ENCODE results near the gene SCRN2.

The SCRN2 gene

DNA sequence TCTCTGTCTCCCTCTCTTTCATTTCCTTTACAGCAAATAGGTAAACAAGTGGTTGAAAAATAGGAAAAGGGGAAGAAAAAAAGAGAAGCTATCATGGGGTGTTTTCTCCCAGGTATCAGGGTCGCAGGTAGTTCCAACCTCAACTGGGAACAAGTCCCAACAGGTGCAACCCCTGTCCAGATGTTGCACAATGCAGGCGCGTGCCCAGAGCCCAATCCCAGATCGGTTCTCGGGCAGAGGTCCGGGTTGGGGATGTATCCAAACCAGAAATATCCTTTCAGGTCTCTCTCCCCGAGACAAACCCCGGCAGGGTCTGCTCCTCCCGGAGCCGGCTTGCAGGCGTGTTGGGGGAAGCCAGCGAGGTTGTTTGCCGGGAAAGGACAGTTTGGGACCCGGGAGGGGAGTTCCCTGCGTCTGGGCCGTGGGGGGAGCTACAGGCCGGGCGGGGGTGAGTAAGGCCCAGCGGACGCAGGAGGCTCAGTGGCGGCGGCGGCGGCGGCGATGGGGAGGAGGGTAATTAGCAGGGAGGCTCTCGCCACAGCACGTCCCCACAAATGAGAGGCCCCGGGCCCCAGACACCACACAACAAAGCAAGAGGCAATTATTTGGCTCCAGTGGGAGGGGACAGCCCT, 31.1 kb upstream of the SCRN2 start:
- no peak for DNase-seq (ENCODE audit: low read depth)

DNA sequence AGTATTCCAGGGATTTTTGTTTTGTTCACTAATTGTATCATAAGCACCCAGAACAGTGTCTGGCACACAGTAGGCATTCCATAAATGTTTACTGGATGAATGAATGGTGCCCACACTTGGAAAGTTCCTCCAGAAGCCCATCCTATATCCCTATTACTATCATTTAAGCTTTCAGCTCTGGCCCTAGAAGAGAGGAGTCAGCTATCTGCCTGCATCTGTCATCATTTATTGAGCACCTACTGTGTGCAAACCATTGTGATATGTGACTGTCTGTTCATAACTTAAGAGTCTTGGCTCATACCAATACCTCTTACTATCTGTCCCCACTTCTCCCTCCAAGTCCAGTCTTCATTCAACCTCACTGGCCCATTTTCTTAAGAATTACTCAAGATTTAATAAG, 30.0 kb upstream of the SCRN2 start:
- DNase-seq (ENCODE audit: low read depth) = no peak

DNA sequence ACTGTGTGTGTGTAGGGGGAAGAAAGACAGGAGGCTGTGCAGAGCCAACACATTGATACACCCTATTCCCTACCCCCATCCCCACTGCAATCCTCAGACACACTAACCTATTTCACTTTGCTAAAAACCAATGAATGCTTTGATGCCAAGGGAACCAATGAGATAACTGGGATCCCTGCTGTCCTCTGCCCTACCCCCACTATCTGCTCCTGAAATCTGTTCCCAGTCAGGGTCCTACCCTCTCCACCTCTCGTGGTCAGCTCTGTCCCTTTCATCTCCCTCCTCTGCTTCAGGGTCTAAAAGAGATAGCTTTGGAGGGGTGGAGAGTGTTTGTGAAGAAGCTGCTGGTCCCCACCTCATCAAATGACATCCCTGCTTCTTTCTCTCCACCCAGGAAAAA, 29.0 kb upstream of the SCRN2 start:
- no peak for DNase-seq (ENCODE audit: low read depth)

DNA sequence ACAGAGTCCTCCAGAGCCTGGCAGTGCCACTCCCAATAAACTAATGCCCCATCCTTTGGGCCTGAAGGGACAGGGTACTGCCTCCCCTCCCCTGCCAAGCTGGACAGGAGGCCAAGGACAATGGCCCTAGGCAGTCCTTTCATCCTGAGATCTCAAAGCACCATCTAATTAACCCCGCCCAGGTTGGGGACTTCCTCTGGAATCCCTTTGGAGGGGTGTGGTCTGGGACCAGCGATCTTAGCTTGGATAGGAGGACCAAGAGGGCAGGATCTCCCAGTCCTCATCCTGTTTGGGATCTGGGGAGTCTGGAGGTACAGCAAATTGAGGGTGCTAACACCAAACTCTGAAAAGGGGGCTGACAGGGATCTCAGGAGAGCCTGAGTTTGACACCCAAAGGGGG, 28.0 kb upstream of the SCRN2 start:
- DNase-seq (ENCODE audit: low read depth) = no peak

DNA sequence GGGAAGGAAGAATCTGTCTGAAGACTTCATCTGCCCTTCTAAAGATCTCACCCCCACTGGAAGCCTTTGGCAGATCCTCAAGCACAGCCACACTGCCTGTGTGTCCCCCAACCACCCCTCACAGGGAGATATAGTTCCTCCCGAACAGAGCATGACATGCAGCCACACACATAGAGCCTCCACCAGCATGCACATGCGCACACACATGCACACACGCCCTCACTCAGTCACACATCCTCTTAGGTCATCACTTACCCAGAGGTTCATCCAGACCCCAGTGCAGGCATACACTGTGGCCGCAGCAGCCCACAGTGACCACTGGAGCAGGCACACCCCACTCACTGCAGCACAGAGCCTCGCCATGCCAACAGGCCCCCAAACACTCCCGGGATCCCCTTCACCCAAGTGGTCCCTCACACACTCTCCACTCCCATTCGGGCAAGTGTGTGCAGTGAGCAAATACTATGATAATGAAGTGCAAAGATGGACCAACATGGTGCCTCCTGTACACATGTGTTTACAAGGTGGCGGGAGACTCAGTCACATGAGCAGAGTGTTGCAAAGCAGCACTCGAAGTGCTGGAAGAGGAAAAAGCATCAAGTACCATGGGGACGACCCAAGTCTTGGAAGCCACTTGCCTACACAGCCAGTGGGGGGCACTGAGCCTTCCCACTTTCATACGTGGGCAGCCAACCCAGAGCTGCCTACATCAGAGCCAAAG, 26.9 kb upstream of the SCRN2 start:
- no peak for DNase-seq (ENCODE audit: low read depth)

DNA sequence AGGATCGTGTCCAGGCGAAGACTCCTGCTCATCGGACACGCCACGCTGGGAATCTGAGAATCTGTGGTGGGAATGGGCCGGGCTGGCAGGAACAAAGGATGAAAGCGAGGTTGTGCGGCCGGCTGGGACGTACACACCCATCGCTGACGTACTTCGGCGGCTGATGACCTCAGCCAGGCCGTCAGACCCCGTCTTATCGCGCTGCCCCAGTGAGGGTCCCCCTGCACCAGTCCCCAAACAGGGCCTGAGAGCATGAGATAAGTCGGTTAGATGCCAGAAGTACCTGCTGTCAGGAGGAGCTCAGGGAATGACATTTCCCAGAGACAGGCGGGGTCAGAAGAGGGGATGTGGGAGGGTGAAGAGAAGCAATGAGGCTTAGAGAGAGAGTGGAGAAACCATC, 25.9 kb upstream of the SCRN2 start:
- no peak for DNase-seq (ENCODE audit: low read depth)

DNA sequence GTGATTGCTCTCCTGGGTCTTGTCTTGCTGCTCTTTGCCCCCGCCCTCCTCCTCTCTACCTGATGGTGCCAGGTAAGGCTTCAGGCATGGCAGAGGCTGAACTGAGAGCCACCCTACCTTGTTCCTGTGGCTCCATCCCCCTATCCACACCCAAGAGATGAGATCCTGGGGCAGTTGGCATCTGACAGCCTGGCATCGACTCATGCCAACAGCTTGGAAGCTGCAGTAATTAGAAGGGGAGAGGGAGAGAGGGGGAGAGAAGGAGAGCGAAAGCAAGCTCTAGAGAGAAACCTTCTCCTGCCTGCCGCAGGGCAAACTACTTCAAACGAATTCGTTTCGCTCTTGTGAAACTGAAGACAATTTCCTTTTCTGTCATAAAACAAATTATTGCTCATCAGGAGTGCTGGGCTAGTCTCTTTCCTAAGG, 23.7 kb upstream of the SCRN2 start:
- no peak for DNase-seq (ENCODE audit: low read depth)

DNA sequence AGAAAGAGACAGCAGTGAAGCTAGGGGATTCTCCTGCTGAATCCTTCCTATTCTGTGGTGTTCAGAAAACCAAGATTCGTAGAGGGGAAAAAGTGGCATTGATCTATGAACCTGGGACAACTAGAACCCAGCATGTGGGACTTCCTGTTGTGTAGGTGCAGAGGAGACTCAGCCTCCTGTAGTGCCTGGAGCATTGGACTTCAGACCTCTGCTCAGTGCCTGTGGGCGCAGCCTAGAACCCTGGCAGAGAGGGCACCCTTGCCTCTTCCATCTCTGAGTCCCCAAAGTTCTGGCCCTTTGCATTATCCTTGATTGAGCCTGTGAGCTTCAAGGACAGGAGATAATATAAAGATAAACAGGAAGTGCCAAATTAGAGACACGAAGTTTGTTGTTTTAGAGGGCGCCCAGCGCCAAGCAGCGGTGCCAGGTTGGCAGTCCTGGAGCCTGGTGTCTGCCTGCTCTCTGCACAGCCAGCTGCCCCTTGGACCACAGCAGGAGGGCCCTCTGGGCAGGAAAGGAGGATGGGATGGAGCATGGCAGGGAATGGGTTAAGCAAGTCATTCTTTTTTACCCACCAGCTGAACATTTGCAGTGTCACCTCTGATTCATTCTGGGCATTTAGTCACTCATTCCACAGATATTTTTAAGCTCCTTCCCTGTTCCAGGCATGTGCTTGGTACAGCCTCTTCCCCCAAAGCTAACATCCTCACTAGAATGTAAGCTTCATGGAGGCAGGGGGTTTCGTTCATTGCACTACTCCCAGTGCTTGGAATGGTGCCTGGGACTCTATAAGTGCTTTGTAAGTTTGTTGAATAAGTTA, 21.8 kb upstream of the SCRN2 start:
- DNase-seq (ENCODE audit: low read depth) = peak; percentile 29

DNA sequence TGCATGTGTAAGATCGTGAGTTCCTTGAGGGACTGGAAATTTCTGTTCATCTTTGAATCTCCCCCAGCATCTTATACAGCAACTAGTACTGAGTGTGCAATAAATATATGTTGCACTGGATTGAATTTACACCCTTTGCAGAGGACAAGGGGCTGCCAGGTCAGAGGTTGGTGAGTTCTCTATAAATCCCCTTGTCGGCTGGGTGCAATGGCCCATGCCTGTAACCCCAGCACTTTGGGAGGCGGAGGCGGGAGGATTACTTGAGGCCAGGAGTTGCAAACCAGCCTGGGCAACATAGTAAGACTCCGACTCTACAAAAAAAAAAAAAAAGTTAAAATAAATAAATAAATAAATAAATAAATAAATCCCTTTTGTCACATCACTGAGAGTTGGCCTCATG, 19.3 kb upstream of the SCRN2 start:
- no peak for DNase-seq (ENCODE audit: low read depth)

DNA sequence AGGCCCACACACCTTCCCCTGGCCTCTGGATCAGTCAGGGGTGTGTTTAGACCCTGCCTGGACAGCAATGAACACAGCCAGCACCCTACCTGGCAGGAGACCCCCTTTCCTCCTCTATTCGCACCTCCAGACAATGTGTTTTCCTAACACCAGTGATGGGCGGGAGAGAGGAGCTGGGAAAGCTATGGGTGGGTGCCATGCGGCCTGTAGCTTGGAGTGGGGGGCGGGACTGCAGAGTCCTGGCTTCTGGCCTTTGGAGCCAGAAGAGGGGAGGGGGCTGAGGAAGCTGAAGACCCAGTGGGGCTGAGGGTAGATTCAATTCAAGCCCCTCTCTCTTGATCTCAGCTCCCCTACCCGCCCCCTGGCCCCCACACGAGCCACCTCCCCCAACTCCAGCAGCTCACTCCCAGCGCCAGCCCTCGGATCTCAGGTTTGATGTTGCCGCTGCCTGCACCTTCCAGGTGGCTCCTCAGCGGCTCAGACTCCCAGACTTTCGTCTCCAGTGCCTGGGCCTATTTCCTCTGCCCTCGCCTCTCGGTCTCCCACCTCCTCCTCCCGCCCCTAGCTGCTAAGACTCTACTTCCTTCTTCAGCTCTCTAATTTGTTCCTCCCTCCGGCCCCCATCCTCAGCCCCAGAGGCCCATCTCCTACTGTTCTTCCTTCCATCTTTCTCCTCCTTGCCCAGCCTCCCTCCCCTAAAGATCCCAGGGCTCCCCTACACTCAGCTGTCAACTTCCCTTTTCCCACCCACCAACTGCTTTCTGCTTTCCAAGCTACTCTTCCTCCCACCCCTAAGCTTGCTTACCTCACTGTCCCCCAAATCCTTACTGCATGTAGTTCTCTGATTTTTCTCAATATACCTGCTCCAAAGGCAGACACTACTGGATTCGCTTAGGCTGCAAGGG, 16.7 kb upstream of the SCRN2 start:
- no peak for DNase-seq (ENCODE audit: low read depth)

DNA sequence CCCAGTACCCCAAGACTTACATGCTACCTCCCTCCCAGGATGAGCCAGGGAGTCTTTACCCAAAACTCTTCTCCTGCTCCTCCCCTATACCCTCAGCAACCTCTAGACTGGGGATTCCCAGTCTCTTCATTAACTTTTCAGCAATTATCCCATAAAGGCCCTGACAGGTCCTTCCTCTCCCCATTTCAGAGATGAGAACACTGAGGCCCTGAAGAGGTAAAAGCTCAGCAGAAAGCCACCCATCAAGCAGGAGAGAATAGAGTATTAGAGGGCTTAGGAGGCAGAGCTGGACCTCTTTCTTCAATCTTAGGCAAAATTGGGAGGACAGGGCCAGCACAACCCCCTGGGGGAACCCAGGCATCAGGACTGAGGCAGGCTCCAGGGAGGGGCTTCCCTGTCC, 15.8 kb upstream of the SCRN2 start:
- DNase-seq (ENCODE audit: low read depth) = no peak

DNA sequence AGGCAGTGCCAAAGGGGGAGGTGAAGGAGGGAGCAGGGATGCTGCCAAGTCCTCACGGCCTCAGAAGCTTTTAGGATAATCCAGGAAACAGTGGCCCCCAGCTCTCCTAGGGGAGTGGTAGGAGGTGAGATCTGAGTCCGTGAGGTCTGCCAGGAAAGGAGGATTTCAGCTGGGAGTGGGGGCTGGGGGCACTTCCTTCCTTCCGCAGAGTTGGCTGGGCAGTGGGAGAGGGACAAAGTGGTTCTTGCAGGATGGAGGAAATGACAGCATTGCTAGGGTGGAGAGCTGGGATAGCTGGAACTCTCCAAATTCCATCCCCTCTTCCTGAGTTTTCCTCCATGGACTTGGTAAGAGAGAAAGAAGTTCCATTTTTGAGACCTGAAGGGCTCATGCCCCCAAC, 14.7 kb upstream of the SCRN2 start:
- no peak for DNase-seq (ENCODE audit: low read depth)

DNA sequence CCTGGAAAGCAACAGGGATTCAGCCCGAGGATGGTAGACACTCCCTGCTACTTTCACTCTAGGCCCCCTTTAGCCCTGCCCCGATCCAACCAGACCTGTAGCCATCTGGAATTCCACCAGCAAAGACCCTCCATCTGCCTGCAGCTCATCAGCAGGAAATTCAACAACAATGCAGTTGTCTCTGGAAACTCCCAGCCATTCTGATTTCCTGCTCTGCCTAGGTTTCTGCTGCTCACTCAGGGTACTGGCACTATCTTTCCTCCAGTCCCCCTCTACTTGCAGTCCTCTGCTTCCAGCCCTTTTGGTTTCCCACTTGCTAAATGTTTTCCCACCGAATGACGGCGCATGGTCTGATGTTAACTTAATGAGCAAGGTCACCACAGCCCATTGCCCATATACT, 12.5 kb upstream of the SCRN2 start:
- DNase-seq (ENCODE audit: low read depth) = no peak

DNA sequence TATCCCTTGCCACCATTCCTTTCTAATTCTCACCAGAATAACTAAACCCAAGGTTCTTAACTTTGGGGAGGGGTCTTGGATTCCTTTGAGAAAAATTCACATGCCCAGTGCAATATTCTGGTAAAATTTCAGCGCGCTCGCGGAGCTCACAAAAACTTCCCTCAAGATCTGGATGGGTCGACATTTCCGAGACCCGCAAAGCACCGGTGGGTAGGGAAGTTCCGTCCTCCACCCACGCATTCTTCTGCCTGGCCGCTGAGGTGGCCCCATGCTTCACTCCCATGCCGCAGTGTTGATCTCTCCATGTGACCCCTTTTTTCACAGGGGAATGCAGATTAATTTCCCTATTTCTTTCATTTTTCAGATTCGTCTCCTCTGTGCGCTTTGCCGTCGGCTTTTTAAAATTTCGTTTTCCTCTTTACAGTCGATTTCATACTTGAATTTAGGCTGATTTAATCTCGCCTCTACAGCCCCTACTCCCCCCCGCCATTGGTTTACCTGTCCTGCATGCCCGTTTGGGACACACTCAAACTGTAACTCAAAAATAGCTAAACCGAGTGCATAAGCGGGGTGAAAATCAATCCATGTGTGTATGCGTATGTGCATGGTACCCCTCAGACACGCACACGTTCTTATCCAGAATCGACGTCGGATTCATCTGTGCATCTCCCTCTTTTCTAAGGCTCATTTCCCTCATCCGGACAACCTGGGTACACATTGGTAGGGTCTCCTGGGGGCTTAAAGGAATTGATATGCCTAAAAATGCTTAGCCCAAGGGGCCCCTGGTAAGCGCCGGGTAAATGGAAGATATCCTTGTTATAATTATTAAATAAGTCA, 11.3 kb upstream of the SCRN2 start:
- DNase-seq (ENCODE audit: low read depth) = no peak

DNA sequence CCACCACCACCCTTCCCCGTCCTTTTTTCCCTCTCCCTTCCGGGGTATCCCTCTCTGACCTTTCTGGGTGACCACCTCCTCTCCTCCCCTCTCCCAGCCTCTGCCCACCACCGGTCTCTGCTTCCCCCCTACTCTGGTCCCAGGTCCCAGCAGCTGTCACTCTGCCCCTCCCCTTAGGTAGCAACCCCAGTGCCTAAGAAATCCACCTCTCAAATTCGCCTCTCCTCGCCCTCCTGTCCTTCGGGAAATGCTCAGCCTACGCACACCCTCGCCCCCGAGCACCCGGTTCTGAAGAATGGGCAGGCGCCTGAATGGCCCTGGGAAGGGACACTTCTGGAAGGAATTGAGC, 10.7 kb upstream of the SCRN2 start:
- DNase-seq (ENCODE audit: low read depth) = no peak

DNA sequence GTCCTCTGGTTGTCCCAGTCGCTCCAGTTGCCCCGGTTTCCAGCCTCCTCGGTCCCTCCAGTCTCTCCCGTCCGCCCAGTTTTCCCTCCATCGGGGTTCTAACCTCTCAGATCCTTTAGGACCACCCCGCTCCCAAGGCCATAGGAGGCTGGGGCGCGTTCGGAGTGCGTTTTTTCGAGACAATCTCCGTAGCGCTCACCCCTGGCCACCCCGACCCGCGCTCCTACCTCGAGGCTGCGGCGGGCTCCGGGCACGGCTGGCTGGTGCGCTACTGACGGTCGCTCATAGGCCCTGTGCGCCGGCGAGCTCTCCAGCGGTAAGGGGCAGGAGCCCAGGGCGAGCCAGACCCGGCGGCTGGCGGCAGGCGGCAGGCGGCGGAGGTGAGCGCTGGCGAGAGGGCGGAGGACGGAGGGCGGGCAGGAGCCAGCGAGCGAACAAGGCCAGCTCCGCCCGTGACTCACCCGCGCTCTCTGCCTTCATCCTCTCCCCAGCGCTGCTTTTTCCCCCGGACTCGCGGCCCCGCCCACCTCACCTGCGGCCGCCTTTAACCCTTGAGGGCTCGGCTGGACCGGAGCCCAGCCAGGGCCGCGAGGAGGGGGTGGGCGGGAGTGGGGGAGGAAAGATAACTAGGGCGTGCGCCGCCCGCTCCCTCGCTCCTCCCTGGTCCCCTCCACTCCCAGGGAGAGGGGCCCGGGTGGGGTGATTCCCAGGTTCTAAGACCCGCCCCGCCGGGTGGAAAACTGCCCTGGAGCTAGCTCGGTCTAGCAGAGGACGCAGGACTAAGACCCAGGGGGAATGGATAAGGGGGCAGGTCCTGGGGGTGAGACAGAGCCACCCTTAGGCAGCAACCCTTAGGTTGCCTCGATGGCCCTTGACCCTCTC, 9.9 kb upstream of the SCRN2 start, which contains the start of gene SP6:
SP6 (minus strand) TSS at position 472 of the 882 bp plus-strand sequence. CDS start 2,734 bp downstream, outside the sequence.
- DNase-seq (ENCODE audit: low read depth) = no peak

DNA sequence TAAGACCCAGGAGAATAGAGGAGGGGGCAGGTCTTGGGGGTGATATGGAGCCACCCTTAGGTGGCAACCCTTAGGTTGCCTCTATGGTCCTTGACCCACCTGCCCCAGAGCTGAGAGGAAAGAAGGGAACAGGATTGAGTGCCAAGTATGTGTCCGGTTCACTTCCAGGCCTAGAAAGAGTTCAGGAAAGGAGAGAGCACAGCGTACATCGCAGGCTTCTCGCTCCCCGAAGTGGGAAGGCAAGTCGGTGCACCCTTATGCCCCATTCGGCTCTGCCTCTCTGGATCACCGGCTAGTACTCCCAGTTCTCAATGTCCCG, 9.3 kb upstream of the SCRN2 start:
- DNase-seq (ENCODE audit: low read depth) = no peak

DNA sequence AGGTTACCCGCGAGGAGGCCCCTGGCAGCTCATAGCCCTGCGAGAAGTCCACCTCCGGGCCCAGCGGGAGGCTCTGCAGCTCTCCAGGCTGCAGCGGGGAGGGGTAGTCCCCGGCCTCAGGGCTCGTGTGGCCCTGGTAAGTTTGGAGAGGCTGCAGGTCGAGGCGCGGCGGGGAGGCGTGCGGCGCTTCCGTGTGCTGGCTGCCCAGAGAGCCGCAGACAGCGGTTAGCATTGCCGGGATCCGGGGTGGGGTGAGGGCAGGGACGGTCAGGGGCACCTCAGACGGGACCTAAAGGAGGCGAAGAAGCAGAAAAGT, 7.1 kb upstream of the SCRN2 start:
- DNase-seq (ENCODE audit: low read depth) = no peak

DNA sequence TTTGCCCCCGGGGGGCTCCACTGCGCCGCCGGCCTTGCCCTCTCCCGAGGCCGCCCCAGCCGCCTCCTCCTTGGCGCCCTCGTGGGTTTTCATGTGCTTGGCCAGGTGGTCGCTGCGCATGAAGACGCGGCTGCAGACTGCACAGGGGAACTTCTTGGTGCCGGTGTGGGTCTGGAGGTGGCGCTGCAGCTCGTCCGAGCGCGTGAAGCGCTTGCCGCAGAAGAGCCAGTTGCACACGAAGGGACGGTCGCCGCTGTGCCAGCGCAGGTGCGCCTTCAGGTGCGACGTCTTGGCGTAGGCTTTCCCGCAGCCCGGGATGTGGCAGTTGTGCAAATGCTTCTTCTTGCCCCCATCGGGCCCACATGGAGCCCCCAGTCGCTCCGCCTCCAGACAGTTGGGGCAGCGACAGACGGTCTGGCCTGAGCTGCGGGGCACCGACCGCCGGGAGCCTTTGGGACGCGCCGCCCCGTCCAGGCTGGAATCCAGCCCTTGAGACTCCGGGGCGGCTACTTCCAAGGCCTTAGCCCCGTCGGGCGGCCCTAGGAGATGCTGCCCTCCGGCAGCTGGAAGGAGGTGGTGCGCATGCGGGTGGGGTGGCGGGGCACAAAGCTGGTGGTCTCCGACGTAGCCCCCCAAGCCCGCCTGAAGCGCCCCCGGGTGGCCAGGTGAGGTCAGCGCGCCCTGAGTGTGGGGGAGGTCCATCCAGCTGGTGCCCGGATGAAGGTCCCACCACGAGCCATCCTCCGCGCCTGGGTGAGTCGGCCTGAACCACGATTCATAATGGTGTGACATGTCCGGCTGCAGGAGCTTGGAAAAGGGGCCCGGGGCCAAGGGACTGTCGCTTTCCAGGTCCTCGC, 6.5 kb upstream of the SCRN2 start:
- DNase-seq (ENCODE audit: low read depth) = no peak
